Superior temporal gyrus (tissue), 1 donor: ENCODE results near the gene ITGB5.

Experiments used
- DNase-seq: peaks from one replicate; pipeline ENCODE4 v3.0.0-alpha.2; 2016; ENCODE audit errors: extremely low spot score

The ITGB5 gene

GRCh38 chr3:124893526-124893925 is 6.4 kb upstream of the ITGB5 start:
- DNase-seq, result no peak

GRCh38 chr3:124890573-124891190 is 3.5 kb upstream of the ITGB5 start:
- DNase-seq, result no peak

- DNase-seq, result no peak
Measured at GRCh38 chr3:124888482-124889441, 1.6 kb upstream of the ITGB5 start.

GRCh38 chr3:124887932-124888298 is 750 bp upstream of the ITGB5 start:
- DNase-seq, result no peak

GRCh38 chr3:124886168-124887056 is 753 bp downstream of the ITGB5 start:
- DNase-seq, result no peak

GRCh38 chr3:124885466-124886167 is 1.5 kb downstream of the ITGB5 start:
- no peak for DNase-seq

- no peak for DNase-seq
Measured at GRCh38 chr3:124884474-124885101, 2.6 kb downstream of the ITGB5 start.

- DNase-seq, result no peak
Measured at GRCh38 chr3:124883766-124884473, 3.2 kb downstream of the ITGB5 start.

GRCh38 chr3:124882816-124883747 is 4.1 kb downstream of the ITGB5 start:
- no peak for DNase-seq

GRCh38 chr3:124881976-124882697 is 5.0 kb downstream of the ITGB5 start:
- DNase-seq, result no peak

- no peak for DNase-seq
Measured at GRCh38 chr3:124879337-124879680, 7.9 kb downstream of the ITGB5 start.

GRCh38 chr3:124878561-124879336 is 8.4 kb downstream of the ITGB5 start:
- no peak for DNase-seq

- no peak for DNase-seq
Measured at GRCh38 chr3:124877674-124878073, 9.5 kb downstream of the ITGB5 start.

- no peak for DNase-seq
Measured at GRCh38 chr3:124876401-124876878, 10.7 kb downstream of the ITGB5 start.

GRCh38 chr3:124873226-124873625 is 13.9 kb downstream of the ITGB5 start:
- no peak for DNase-seq

GRCh38 chr3:124867511-124867910 is 19.7 kb downstream of the ITGB5 start:
- no peak for DNase-seq

GRCh38 chr3:124862006-124862405 is 25.2 kb downstream of the ITGB5 start:
- DNase-seq, result no peak

- no peak for DNase-seq
Measured at GRCh38 chr3:124861041-124861440, 26.1 kb downstream of the ITGB5 start.
